ENCODE results near the gene ZNF638. TPM values are rescaled to one million over a fixed set of nuclear protein-coding genes. Genes with fewer than 3 reads are reported as not detected.

The ZNF638 gene
- total and polyA plus RNA-seq, 2 of the 4 experiments (the other 2 are of a cell fraction): 46.4 to 129 TPM

- H3K23ac ChIP-seq (ENCODE audit: low read depth, low read length): no peak overlapping the region
- H3K4me3 ChIP-seq (ENCODE audit: insufficient read depth, low read depth, low read length): no peak overlapping the region
- CTCF ChIA-PET: no interaction called here
- no peak overlapping the region for H2AFZ ChIP-seq (replicated peaks; ENCODE audit: low read length, poor library complexity)
- BruUV-seq (replicated peaks): no TSS peak
- peak overlapping the region; percentile 81; the same call in 1 of the 2 replicates for H3K4me2 ChIP-seq (ENCODE audit: low read depth, low read length)
- no peak overlapping the region for H2AK5ac ChIP-seq (ENCODE audit: low read depth, low read length)
- H3K9ac ChIP-seq (ENCODE audit: low read depth, low read length): no peak overlapping the region
- no peaks in the 10 kb centered on the region; the same call in 1 of the 2 replicates for H3K9me1 ChIP-seq (ENCODE audit: insufficient read depth, low read length)
- TF ChIP-seq CEBPB (IDR thresholded peaks at IDR 0.05; ENCODE audit: low read depth, low read length): no peak
- TF ChIP-seq SMC3 (IDR thresholded peaks at IDR 0.05; ENCODE audit: low read depth, low read length): no peak
- no peak for TF ChIP-seq NFE2L2 (IDR thresholded peaks at IDR 0.05; ENCODE audit: low read depth, low read length)
- no peak for TF ChIP-seq ELK1 (IDR thresholded peaks at IDR 0.05; ENCODE audit: borderline replicate concordance, low read depth, low read length)
- TF ChIP-seq MAZ (IDR thresholded peaks at IDR 0.05; ENCODE audit: borderline replicate concordance, low read depth, low read length): no peak
- H3K18ac ChIP-seq (ENCODE audit: low read depth, low read length): no peak overlapping the region
- no peak overlapping the region for H2BK20ac ChIP-seq (ENCODE audit: low read depth, low read length)
- H3K27me3 ChIP-seq (ENCODE audit: control insufficient read depth, insufficient read depth, low read length): peaks cover 42% of the 10 kb centered on the region
- no peak for DNase-seq
- peaks cover 5% of the 10 kb centered on the region; the same call in 1 of the 2 replicates for H3K4me1 ChIP-seq (ENCODE audit: control insufficient read depth, insufficient read depth, low read length)
- H2BK15ac ChIP-seq (ENCODE audit: low read depth, low read length): no peak overlapping the region
- WGBS, 2 experiments (ENCODE audit: extremely low coverage in 2 of 2, insufficient read length in 1 of 2): 43% methylated on average over 7 of the region's 17 CpGs; no CpG with 5 or more reads in 1 of the 2 experiments
- H3K27ac ChIP-seq (ENCODE audit: insufficient read depth, low read length): no peak overlapping the region
- H2BK5ac ChIP-seq (ENCODE audit: low read depth, low read length, poor library complexity, severe bottlenecking): no peak overlapping the region
- no peak overlapping the region for H4K91ac ChIP-seq (ENCODE audit: insufficient read depth, low read depth, low read length)
- no peaks in the 10 kb centered on the region for H3K36me3 ChIP-seq (ENCODE audit: control insufficient read depth, insufficient read depth, low read length)
- no peak overlapping the region for H3K4ac ChIP-seq (ENCODE audit: low read depth, low read length)
- no peaks in the 10 kb centered on the region for H3K9me3 ChIP-seq (ENCODE audit: control insufficient read depth, insufficient read depth, low read length)
- intact Hi-C loops (cut with micrococcal nuclease): no loop called here
- H2AK9ac ChIP-seq (replicated peaks; ENCODE audit: low read depth, low read length, poor library complexity): no peak overlapping the region
- no peak overlapping the region for H4K8ac ChIP-seq (ENCODE audit: low read depth in 2 of 2, low read length in 2 of 2)
- in situ Hi-C loops (cut with MboI; ENCODE audit: low sequenced_read_pairs): no loop called here
- H2BK120ac ChIP-seq (ENCODE audit: low read depth, low read length): no peak overlapping the region
- H3K14ac ChIP-seq (replicated peaks; ENCODE audit: low read depth, low read length): no peak overlapping the region
- no peaks in the 10 kb centered on the region for H4K20me1 ChIP-seq (ENCODE audit: insufficient read depth, low read length)
- no peak overlapping the region for H4K5ac ChIP-seq (ENCODE audit: low read depth, low read length)
- POLR2A ChIA-PET (ENCODE audit: unreplicated experiment): no interaction called here
- H3K79me1 ChIP-seq (ENCODE audit: low read depth in 1 of 2, low read length in 2 of 2): no peaks in the 10 kb centered on the region
- no peak for ATAC-seq (ENCODE audit: low read depth)
- dilution Hi-C loops (cut with HindIII; ENCODE audit: low sequenced_read_pairs, unreplicated experiment): no loop called here
- H3K56ac ChIP-seq (ENCODE audit: extremely low read depth, insufficient read depth, low read length): no peak overlapping the region
Measured at GRCh38 chr2:71454221-71455010, 122.8 kb downstream of the ZNF638 start.

All from IMR-90 (cell line).